Right lobe of liver (tissue), 4 donors: ENCODE measurements around the gene MTUS2.

ENCODE experiments used
- CTCF ChIP-seq, 4 donors: fragments of 200-600 bp in 3 of 4; fragments of 450-650 bp in 1 of 4; IDR thresholded peaks; one replicate each; pipeline versions ENCODE4 v1.5.1 to v1.8.0; 2016 to 2022; ENCODE audit warnings: antibody characterized with exemption in 4 of 4, mild to moderate bottlenecking in 2 of 4
- POLR2A ChIP-seq: fragments of 450-650 bp; IDR thresholded peaks from one replicate; pipeline ENCODE4 v1.6.1; 2017; ENCODE audit warnings: antibody characterized with exemption, mild to moderate bottlenecking
- donor health status: DM: no; HTN: no; CAD: no.
- donor health status: DM: no; HTN: no; CAD: no.
- donor health status: DM: no; HTN: yes; CAD: no.

- TF ChIP-seq POLR2A: no peak
- no peak for TF ChIP-seq CTCF (IDR thresholded peaks at IDR 0.05)
Measured at GRCh38 chr13:29101409-29101808, 281.3 kb downstream of the MTUS2 start.
